ENCODE results near the gene STK4. TPM values are rescaled to one million over a fixed set of nuclear protein-coding genes. Genes with fewer than 3 reads are reported as not detected.

STK4 gene
- total RNA-seq, 2 donors from 2014 or later: 28.9 to 29.9 TPM

DNA sequence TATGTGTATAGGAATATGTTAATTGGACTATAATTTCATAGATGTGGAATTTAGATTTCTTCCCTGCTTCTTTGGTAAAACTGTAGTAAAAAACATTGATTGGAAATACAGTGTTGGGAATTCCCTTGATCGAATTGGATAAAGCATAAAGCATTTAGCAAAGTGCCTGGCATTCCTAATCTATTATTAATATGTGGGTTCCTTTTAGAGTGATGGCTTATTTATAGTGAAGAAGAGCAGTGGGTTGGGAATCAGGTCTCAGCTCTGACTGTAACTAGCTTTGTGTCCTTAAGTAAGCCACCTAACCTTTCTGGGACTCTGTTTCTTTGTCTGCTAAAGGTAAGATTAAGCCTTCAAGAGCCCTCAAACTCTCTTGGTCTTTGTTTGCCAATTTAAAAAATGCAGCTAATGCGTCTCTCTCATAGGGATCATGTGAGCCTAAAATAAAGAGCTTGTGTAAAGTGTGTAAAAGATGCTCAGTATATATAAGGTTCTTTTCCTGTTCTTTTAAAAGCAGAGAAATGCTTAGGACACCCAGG lies 81.3 kb downstream of the STK4 start:
- Histone ChIP-seq H3K4me3 (no peak overlapping the region), H3K27me3 (no peaks in the 10 kb centered on the region), H3K36me3 (no peaks in the 10 kb centered on the region), H3K27ac (no peak overlapping the region), H3K9me3 (no peaks in the 10 kb centered on the region), H3K4me1 (no peaks in the 10 kb centered on the region), H3K9ac (ENCODE audit: low read depth in 2 of 2, low read length in 2 of 2) (no peak overlapping the region)
- no peak for DNase-seq
- intact Hi-C loops (cut with DNase I): loop anchor here (5.0 to 10.0 kb wide), 2 partner anchors 50 to 247 kb away; no protein-coding TSS in a partner anchor
- TF ChIP-seq, protein P1, sequence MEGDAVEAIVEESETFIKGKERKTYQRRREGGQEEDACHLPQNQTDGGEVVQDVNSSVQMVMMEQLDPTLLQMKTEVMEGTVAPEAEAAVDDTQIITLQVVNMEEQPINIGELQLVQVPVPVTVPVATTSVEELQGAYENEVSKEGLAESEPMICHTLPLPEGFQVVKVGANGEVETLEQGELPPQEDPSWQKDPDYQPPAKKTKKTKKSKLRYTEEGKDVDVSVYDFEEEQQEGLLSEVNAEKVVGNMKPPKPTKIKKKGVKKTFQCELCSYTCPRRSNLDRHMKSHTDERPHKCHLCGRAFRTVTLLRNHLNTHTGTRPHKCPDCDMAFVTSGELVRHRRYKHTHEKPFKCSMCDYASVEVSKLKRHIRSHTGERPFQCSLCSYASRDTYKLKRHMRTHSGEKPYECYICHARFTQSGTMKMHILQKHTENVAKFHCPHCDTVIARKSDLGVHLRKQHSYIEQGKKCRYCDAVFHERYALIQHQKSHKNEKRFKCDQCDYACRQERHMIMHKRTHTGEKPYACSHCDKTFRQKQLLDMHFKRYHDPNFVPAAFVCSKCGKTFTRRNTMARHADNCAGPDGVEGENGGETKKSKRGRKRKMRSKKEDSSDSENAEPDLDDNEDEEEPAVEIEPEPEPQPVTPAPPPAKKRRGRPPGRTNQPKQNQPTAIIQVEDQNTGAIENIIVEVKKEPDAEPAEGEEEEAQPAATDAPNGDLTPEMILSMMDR (IDR thresholded peaks at IDR 0.05): no peak

DNA sequence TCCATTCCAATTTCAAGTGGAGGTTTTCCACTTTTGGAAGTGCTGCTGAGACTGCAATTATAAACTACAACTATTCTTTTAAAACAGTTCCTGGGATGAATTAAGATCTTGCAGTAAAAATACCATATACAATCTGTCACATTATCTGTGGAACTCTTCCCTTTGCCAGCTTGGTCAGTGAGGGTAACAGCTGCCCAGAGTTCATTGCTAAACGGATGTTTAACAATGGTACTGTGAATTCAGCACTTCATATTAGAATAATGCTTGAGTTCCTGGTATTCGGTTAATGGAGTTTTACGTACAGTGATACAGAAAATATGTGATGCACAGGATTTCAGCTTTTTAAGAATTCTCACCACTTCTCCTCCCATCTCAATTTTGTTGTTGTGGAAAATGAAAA lies 83.1 kb downstream of the STK4 start:
- DNase-seq: no peak
- Histone ChIP-seq H3K27me3 (no peaks in the 10 kb centered on the region), H3K9ac (ENCODE audit: low read depth in 2 of 2, low read length in 2 of 2) (no peak overlapping the region), H3K27ac (no peak overlapping the region), H3K4me1 (no peaks in the 10 kb centered on the region), H3K4me3 (no peak overlapping the region), H3K9me3 (no peaks in the 10 kb centered on the region), H3K36me3 (no peaks in the 10 kb centered on the region)
- TF ChIP-seq, protein P1 (IDR thresholded peaks at IDR 0.05): no peak
- intact Hi-C loops (cut with DNase I): loop anchor here (5.0 to 10.0 kb wide), 2 partner anchors 48 to 245 kb away; no protein-coding TSS in a partner anchor

DNA sequence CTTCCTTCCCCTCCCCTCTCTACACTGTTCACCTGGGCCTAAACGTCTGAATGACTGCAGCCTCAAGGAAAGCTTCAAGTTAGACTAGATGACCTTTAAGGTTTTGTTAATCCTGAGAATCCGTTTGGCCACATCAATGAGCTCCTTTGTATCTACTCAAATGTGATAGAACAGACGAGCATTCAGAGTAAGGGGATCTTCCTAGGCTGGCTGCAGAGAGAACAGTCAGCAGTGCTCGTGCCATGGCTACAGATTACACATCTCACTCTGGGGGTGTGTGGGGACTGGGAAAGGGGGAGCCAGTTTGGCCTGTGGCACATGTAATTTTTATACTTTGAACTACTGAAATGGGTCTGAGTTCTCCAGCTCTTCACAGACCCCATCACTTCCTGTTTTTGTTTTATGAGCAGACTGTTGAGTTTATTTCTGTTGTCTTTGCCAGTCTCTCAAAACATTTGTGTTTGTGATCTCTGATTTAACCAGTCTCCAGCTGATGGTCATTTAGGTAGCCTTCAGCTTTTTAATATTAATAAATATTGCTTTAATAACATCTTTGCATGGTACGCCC lies 83.7 kb downstream of the STK4 start:
- no peak overlapping the region for H3K27ac ChIP-seq
- H3K4me1 ChIP-seq: no peaks in the 10 kb centered on the region
- H3K36me3 ChIP-seq: no peaks in the 10 kb centered on the region
- TF ChIP-seq, protein P1 (IDR thresholded peaks at IDR 0.05): no peak
- no peaks in the 10 kb centered on the region for H3K9me3 ChIP-seq
- no peak overlapping the region for H3K4me3 ChIP-seq
- no peak overlapping the region for H3K9ac ChIP-seq (ENCODE audit: low read depth in 2 of 2, low read length in 2 of 2)
- no peaks in the 10 kb centered on the region for H3K27me3 ChIP-seq
- no peak for DNase-seq
- intact Hi-C loops (cut with DNase I): loop anchor here (5.0 to 10.0 kb wide), 2 partner anchors 47 to 245 kb away; no protein-coding TSS in a partner anchor

DNA sequence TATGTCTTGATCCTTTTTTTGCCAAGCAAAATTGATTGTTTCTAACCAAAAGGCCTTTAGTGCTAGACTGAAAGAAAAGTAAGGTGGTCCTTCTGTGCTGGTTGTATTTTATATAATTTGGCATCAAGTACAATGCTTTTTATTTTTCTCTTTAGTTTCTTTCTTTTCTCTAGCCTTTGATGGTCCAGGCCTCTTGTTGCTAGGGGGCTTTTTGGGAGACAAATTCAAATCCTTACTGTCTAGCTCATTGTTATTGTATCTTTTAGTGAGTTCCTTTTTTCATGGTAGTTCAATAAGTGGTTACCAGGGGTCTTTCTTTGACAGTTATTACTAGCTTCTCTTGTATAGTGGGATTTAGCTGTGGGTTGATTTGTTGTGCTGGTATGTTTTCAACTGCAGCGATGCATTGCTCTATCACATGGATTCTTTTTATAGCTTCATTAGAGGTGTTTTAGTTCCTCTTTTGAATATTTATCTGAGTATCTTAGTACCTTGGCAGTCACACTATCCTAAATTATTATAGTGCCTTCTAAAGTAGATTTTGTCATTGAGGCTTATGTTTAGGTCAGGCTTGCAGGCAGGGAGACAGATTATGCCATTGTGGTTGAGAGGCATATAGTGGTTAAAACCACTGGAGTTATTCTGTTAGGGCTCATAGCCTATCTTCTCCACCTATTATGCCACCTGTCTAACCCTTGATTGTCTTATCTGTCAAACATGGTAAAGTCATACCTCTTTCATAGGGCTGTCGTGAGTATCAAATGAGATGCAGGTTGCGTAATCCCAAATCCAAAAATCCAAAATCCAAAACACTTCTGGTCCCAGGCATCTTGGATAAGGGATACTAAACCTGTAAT lies 85.1 kb downstream of the STK4 start:
- no peak for DNase-seq
- Histone ChIP-seq H3K27ac (no peak overlapping the region), H3K4me1 (no peaks in the 10 kb centered on the region), H3K9me3 (no peaks in the 10 kb centered on the region), H3K4me3 (no peak overlapping the region), H3K27me3 (no peaks in the 10 kb centered on the region), H3K36me3 (no peaks in the 10 kb centered on the region), H3K9ac (ENCODE audit: low read depth in 2 of 2, low read length in 2 of 2) (no peak overlapping the region)
- TF ChIP-seq, protein P1 (IDR thresholded peaks at IDR 0.05): no peak
- intact Hi-C loops (cut with DNase I): no loop called here

DNA sequence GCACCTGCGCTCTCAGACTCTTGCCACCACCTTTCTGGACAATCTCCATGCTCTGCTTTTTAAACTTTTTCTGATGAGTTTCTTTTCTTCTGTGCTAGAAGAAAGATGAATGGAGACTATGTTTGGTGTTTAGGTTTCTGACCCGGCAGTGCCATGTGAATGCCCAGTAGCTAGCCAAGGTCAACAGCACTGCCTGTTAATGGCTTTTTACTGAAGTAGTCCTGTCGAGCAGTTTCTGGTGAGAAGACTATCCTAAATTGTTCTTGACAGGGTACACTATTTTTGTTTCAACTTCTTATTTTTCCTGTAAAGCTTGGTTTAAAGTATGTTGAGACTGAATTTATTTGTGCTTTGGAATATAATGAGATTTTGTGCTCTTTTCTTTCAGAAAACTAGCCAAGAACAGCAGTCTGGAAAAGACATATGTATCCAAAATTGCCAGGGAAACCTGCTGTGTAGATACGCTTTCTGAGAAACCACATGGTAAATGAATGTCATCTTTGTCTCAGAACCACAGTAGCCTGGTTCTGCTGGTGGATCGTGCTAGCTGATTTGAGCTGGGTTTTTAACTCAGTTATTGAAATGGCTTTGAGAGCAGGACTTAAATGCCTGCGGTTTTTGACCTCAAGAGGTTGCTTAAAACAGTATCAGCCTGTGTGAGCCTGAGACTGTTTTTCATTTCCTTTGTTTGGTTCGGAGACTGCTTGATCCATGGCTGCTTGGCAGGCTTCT lies 86.6 kb downstream of the STK4 start:
- intact Hi-C loops (cut with DNase I): no loop called here
- no peak for DNase-seq
- Histone ChIP-seq H3K9ac (ENCODE audit: low read depth in 2 of 2, low read length in 2 of 2) (no peak overlapping the region), H3K4me3 (no peak overlapping the region), H3K4me1 (no peaks in the 10 kb centered on the region), H3K9me3 (no peaks in the 10 kb centered on the region), H3K27ac (no peak overlapping the region), H3K36me3 (no peaks in the 10 kb centered on the region), H3K27me3 (no peaks in the 10 kb centered on the region)
- TF ChIP-seq, protein P1 (IDR thresholded peaks at IDR 0.05): no peak

Data from colonic mucosa (tissue), 4 donors.